Measurements from ENCODE around the gene GPC5.

GPC5 gene

GRCh38 chr13:91978571-91978970 is 580.1 kb downstream of the GPC5 start:
- Mint-ChIP-seq H3K9me3 (peaks cover 28% of the 10 kb centered on the region), H3K27me3 (no peaks in the 10 kb centered on the region), H3K4me3 (no peak overlapping the region), H3K36me3 (ENCODE audit: low read depth) (no peaks in the 10 kb centered on the region), H3K4me1 (ENCODE audit: low read depth) (no peaks in the 10 kb centered on the region), H3K27ac (no peak overlapping the region)
- intact Hi-C loops (cut with micrococcal nuclease) = no loop called here

GRCh38 chr13:91986761-91987483 is 588.5 kb downstream of the GPC5 start:
- peaks cover 9% of the 10 kb centered on the region for H3K9me3 Mint-ChIP-seq
- H3K36me3 Mint-ChIP-seq (ENCODE audit: low read depth) = no peaks in the 10 kb centered on the region
- intact Hi-C loops (cut with micrococcal nuclease) = no loop called here
- no peaks in the 10 kb centered on the region for H3K27me3 Mint-ChIP-seq
- no peak overlapping the region for H3K27ac Mint-ChIP-seq
- H3K4me3 Mint-ChIP-seq = no peak overlapping the region
- H3K4me1 Mint-ChIP-seq (ENCODE audit: low read depth) = no peaks in the 10 kb centered on the region

GRCh38 chr13:91988331-91988730 is 589.9 kb downstream of the GPC5 start:
- Mint-ChIP-seq H3K9me3 (no peaks in the 10 kb centered on the region), H3K4me1 (ENCODE audit: low read depth) (no peaks in the 10 kb centered on the region), H3K36me3 (ENCODE audit: low read depth) (no peaks in the 10 kb centered on the region), H3K27me3 (no peaks in the 10 kb centered on the region), H3K27ac (no peak overlapping the region), H3K4me3 (no peak overlapping the region)
- intact Hi-C loops (cut with micrococcal nuclease) = no loop called here

GRCh38 chr13:92012787-92013186 is 614.4 kb downstream of the GPC5 start:
- no peak overlapping the region for H3K27ac Mint-ChIP-seq
- intact Hi-C loops (cut with micrococcal nuclease) = no loop called here
- peaks cover 52% of the 10 kb centered on the region for H3K9me3 Mint-ChIP-seq
- H3K27me3 Mint-ChIP-seq = no peaks in the 10 kb centered on the region
- no peak overlapping the region for H3K4me3 Mint-ChIP-seq
- H3K4me1 Mint-ChIP-seq (ENCODE audit: low read depth) = no peaks in the 10 kb centered on the region
- H3K36me3 Mint-ChIP-seq (ENCODE audit: low read depth) = no peaks in the 10 kb centered on the region

- no peak overlapping the region for H3K27ac Mint-ChIP-seq
- no peak overlapping the region for H3K4me3 Mint-ChIP-seq
- no peaks in the 10 kb centered on the region for H3K4me1 Mint-ChIP-seq (ENCODE audit: low read depth)
- intact Hi-C loops (cut with micrococcal nuclease) = no loop called here
- H3K36me3 Mint-ChIP-seq (ENCODE audit: low read depth) = no peaks in the 10 kb centered on the region
- H3K27me3 Mint-ChIP-seq = no peaks in the 10 kb centered on the region
- peaks cover 36% of the 10 kb centered on the region for H3K9me3 Mint-ChIP-seq
Observed at GRCh38 chr13:92017737-92018136, 619.3 kb downstream of the GPC5 start.

- H3K4me1 Mint-ChIP-seq (ENCODE audit: low read depth) = no peaks in the 10 kb centered on the region
- no peaks in the 10 kb centered on the region for H3K36me3 Mint-ChIP-seq (ENCODE audit: low read depth)
- H3K27ac Mint-ChIP-seq = no peak overlapping the region
- peaks cover 25% of the 10 kb centered on the region for H3K9me3 Mint-ChIP-seq
- intact Hi-C loops (cut with micrococcal nuclease) = no loop called here
- H3K27me3 Mint-ChIP-seq = no peaks in the 10 kb centered on the region
- H3K4me3 Mint-ChIP-seq = no peak overlapping the region
Observed at GRCh38 chr13:92028695-92029094, 630.3 kb downstream of the GPC5 start.

- intact Hi-C loops (cut with micrococcal nuclease) = no loop called here
- Mint-ChIP-seq H3K27ac (no peak overlapping the region), H3K36me3 (ENCODE audit: low read depth) (no peaks in the 10 kb centered on the region), H3K9me3 (peaks cover 25% of the 10 kb centered on the region), H3K4me3 (no peak overlapping the region), H3K27me3 (no peaks in the 10 kb centered on the region), H3K4me1 (ENCODE audit: low read depth) (no peaks in the 10 kb centered on the region)
Observed at GRCh38 chr13:92029641-92030040, 631.2 kb downstream of the GPC5 start.

- intact Hi-C loops (cut with micrococcal nuclease) = no loop called here
- Mint-ChIP-seq H3K4me3 (no peak overlapping the region), H3K4me1 (ENCODE audit: low read depth) (no peaks in the 10 kb centered on the region), H3K9me3 (peaks cover 17% of the 10 kb centered on the region), H3K27me3 (no peaks in the 10 kb centered on the region), H3K27ac (no peak overlapping the region), H3K36me3 (ENCODE audit: low read depth) (no peaks in the 10 kb centered on the region)
Observed at GRCh38 chr13:92038905-92039304, 640.5 kb downstream of the GPC5 start.

- intact Hi-C loops (cut with micrococcal nuclease) = no loop called here
- Mint-ChIP-seq H3K4me3 (no peak overlapping the region), H3K9me3 (peaks cover 19% of the 10 kb centered on the region), H3K4me1 (ENCODE audit: low read depth) (no peaks in the 10 kb centered on the region), H3K27ac (no peak overlapping the region), H3K36me3 (ENCODE audit: low read depth) (no peaks in the 10 kb centered on the region), H3K27me3 (no peaks in the 10 kb centered on the region)
Observed at GRCh38 chr13:92042522-92042921, 644.1 kb downstream of the GPC5 start.

- intact Hi-C loops (cut with micrococcal nuclease) = no loop called here
- Mint-ChIP-seq H3K9me3 (peaks cover 19% of the 10 kb centered on the region), H3K27me3 (no peaks in the 10 kb centered on the region)
Observed at GRCh38 chr13:92044351-92044750, 645.9 kb downstream of the GPC5 start.

GRCh38 chr13:92054389-92054788 is 656.0 kb downstream of the GPC5 start:
- Mint-ChIP-seq H3K36me3 (ENCODE audit: low read depth) (no peaks in the 10 kb centered on the region), H3K9me3 (peaks cover 28% of the 10 kb centered on the region), H3K27ac (no peak overlapping the region), H3K4me1 (ENCODE audit: low read depth) (no peaks in the 10 kb centered on the region), H3K4me3 (no peak overlapping the region), H3K27me3 (no peaks in the 10 kb centered on the region)
- intact Hi-C loops (cut with micrococcal nuclease) = no loop called here

More at GRCh38 chr13:92044351-92044750, 645.9 kb downstream of the GPC5 start:
- Mint-ChIP-seq H3K4me3 (no peak overlapping the region), H3K4me1 (ENCODE audit: low read depth) (no peaks in the 10 kb centered on the region), H3K27ac (no peak overlapping the region), H3K36me3 (ENCODE audit: low read depth) (no peaks in the 10 kb centered on the region)

GRCh38 chr13:92074658-92075057 is 676.2 kb downstream of the GPC5 start:
- Mint-ChIP-seq H3K27me3 (no peaks in the 10 kb centered on the region), H3K4me1 (ENCODE audit: low read depth) (no peaks in the 10 kb centered on the region), H3K27ac (no peak overlapping the region), H3K4me3 (no peak overlapping the region), H3K9me3 (no peaks in the 10 kb centered on the region), H3K36me3 (ENCODE audit: low read depth) (no peaks in the 10 kb centered on the region)
- intact Hi-C loops (cut with micrococcal nuclease) = no loop called here

- Mint-ChIP-seq H3K36me3 (ENCODE audit: low read depth) (no peaks in the 10 kb centered on the region), H3K4me1 (ENCODE audit: low read depth) (no peaks in the 10 kb centered on the region), H3K27ac (no peak overlapping the region), H3K9me3 (peaks cover 39% of the 10 kb centered on the region), H3K4me3 (no peak overlapping the region), H3K27me3 (no peaks in the 10 kb centered on the region)
- intact Hi-C loops (cut with micrococcal nuclease) = no loop called here
Observed at GRCh38 chr13:92097337-92097903, 699.0 kb downstream of the GPC5 start.

- no peak overlapping the region for H3K27ac Mint-ChIP-seq
- no peaks in the 10 kb centered on the region for H3K27me3 Mint-ChIP-seq
- no peaks in the 10 kb centered on the region for H3K4me1 Mint-ChIP-seq (ENCODE audit: low read depth)
- H3K36me3 Mint-ChIP-seq (ENCODE audit: low read depth) = no peaks in the 10 kb centered on the region
- no peak overlapping the region for H3K4me3 Mint-ChIP-seq
- intact Hi-C loops (cut with micrococcal nuclease) = no loop called here
- peaks cover 19% of the 10 kb centered on the region for H3K9me3 Mint-ChIP-seq
Observed at GRCh38 chr13:92101801-92102200, 703.4 kb downstream of the GPC5 start.

- no peaks in the 10 kb centered on the region for H3K36me3 Mint-ChIP-seq (ENCODE audit: low read depth)
- H3K4me1 Mint-ChIP-seq (ENCODE audit: low read depth) = no peaks in the 10 kb centered on the region
- no peak overlapping the region for H3K27ac Mint-ChIP-seq
- no peak overlapping the region for H3K4me3 Mint-ChIP-seq
- intact Hi-C loops (cut with micrococcal nuclease) = no loop called here
- no peaks in the 10 kb centered on the region for H3K27me3 Mint-ChIP-seq
- peaks cover 16% of the 10 kb centered on the region for H3K9me3 Mint-ChIP-seq
Observed at GRCh38 chr13:92103689-92104153, 705.3 kb downstream of the GPC5 start.
